ENCODE measurements around the gene HGFAC.

HGFAC gene

DNA sequence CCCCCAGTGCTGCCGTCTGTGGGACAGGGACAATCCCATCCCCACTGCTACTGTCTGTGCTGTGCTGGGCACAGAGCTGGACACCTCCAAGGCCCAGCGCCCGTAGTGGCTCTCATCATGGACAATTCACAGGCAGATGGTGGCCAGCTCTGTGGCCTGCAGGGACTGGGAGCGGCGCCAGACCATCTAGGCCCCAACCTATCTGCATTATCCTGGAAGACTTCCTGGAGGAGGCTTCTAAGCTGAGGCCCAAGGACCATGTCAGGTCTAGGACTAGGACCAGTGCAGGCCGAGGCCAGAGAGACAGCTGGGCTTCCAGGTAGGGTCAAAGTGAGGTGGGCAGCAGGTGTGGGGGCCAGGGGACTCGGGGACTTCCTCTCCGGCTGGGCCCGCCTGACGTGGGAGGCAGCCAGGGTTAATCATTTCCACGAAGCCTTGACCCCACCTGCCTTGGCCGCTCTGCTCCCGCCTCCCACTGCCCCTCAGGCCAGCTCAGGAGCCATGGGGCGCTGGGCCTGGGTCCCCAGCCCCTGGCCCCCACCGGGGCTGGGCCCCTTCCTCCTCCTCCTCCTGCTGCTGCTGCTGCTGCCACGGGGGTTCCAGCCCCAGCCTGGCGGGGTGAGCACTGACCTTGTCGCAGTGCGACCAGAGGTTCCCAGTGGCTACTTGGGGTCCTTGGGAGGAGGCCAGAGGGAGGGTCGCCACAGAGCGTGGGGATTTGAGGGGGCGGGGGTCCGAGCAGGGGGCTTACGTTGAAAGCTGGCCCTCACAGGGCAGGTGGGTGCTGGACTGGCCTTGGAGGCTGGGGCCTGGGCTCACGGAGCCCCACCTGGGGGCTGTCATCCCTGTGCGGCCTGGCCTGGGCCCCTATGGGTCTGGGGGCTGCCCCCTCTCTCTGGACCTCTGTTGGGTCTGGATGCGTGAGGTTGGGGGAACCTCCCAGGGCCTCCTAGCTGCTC lies at the start of gene HGFAC:
HGFAC (plus strand) TSS at position 468 of the 959 bp plus-strand sequence; CDS start at position 502, 34 bp downstream.
- DNase-seq (ENCODE audit: extremely low read depth, low read depth): no peak
- H3K4me3 ChIP-seq (replicated peaks; ENCODE audit: low read depth, low read length): no peak within 1 kb of the TSS
- TF ChIP-seq CTCF (IDR thresholded peaks at IDR 0.05; ENCODE audit: low read depth, low read length, missing control alignments): no peak

GRCh38 chr4:3392321-3392720 lies 49.4 kb upstream of the HGFAC start:
- TF ChIP-seq CTCF (IDR thresholded peaks at IDR 0.05; ENCODE audit: low read depth, low read length, missing control alignments): no peak

DNA sequence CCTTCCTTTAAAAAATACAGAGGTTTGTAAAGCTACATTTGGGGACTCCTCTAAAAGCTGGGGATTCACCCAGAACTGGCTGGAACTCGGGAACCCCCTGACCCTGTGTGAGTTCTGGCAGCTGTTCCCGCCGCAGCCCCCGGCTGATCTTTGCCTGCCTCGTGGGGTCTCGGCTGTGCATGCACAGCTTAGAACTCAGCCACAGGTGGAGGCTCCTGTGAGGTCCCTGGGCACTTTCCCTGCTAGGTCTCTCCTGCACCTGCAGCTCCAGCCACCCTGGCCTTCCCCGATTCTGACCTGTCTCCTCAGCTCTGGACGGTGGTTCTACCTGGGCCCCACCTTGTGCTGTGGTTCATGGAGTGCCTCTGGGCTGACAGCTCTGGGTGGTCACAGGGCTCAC lies 48.6 kb upstream of the HGFAC start:
- no peak for DNase-seq (ENCODE audit: extremely low read depth, low read depth)
- TF ChIP-seq CTCF (IDR thresholded peaks at IDR 0.05; ENCODE audit: low read depth, low read length, missing control alignments): no peak
- no peak overlapping the region for H3K4me3 ChIP-seq (replicated peaks; ENCODE audit: low read depth, low read length)

More at GRCh38 chr4:3392321-3392720, 49.4 kb upstream of the HGFAC start:
- no peak overlapping the region for H3K4me3 ChIP-seq (replicated peaks; ENCODE audit: low read depth, low read length)
- no peak for DNase-seq (ENCODE audit: extremely low read depth, low read depth)

- no peak for TF ChIP-seq CTCF (IDR thresholded peaks at IDR 0.05; ENCODE audit: low read depth, low read length, missing control alignments)
- no peak overlapping the region for H3K4me3 ChIP-seq (replicated peaks; ENCODE audit: low read depth, low read length)
- DNase-seq (ENCODE audit: extremely low read depth, low read depth): no peak
Observed at GRCh38 chr4:3396600-3396999, 45.2 kb upstream of the HGFAC start.

DNA sequence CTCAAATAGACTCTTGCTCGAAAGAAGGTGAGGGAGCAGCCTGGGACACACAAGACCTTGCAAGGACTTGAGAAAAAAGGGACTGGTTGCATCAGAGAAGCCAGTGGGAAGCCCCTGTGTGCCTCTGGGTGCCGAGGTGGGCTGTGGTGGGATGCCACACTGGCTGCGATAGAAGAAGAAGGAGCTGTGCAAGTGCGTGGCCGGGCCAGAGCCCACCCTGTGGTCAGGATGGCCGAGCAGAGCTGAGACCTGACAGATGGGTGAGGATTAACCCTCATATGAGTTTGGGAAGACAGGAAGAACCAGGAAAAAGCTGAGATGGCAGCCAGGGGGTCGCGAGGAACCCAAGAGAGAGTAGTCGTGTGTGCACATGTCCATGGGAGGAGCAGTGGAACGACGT lies 44.6 kb upstream of the HGFAC start:
- DNase-seq (ENCODE audit: extremely low read depth, low read depth): no peak
- no peak for TF ChIP-seq CTCF (IDR thresholded peaks at IDR 0.05; ENCODE audit: low read depth, low read length, missing control alignments)
- H3K4me3 ChIP-seq (replicated peaks; ENCODE audit: low read depth, low read length): no peak overlapping the region

DNA sequence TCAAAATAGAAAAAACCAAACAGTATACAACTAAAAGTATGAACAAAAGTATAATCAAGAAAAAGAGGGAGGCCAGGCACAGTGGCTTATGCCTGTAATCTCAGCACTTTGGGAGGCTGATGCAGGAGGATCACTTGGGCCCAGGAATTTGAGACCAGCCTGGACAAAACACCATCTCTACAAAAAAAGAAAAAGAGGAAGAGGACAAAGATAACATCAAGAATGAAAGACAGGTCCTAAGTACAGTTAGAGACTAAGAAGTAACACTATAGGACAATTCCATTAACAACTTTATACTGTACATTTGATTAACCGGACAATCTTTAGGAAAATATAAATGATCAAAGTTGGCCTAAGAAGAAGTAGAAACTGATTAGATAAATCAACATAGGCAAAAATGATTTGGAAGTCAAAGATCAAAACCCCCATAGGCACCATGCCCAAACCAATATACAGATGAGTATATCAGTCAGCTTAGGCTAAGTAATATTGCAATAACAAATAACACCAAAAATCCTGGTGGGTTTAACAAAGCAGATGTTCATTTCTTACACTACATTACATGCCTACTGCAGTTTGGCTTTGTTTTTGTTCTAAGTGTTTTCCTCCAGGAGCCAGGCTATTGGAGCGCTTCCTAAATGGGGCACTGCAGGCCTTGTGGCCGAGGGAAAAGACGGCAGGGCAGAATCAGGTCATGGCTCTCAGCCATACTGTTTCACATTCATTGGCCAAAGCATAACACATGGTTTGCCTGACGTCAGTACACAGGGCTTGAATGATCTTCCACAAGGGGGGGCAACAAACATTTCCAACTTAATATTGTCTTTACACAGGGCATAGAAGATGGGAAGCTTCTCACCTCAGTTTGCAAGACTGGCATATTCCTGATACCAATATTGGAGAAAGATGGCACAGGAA lies 42.2 kb upstream of the HGFAC start:
- no peak for DNase-seq (ENCODE audit: extremely low read depth, low read depth)
- TF ChIP-seq CTCF (IDR thresholded peaks at IDR 0.05; ENCODE audit: low read depth, low read length, missing control alignments): no peak
- no peak overlapping the region for H3K4me3 ChIP-seq (replicated peaks; ENCODE audit: low read depth, low read length)
